SK-N-MC (cell line): ENCODE results near the gene AVEN.

ENCODE experiments used
- DNase-seq: peaks from one replicate; pipeline ENCODE4 v3.0.0-alpha.2; 2011; ENCODE audit warnings: low read depth, low spot score
- H3K27ac ChIP-seq: fragments of 200-600 bp; sonication (generic); 2 replicates; pipeline ENCODE4 v1.5.1; 2016; ENCODE audit warnings: mixed run types
- H3K36me3 ChIP-seq: fragments of 200-600 bp; sonication (generic); 2 replicates; pipeline ENCODE4 v1.6.1; 2017; ENCODE audit warnings: antibody characterized with exemption, low read length, mixed read lengths; ENCODE audit not compliant: insufficient read depth
- H3K4me3 ChIP-seq: fragments of 200-600 bp; sonication (generic); 2 replicates; pipeline ENCODE4 v1.5.1; 2016
- H3K9ac ChIP-seq: fragments of 200-600 bp; sonication (generic); 2 replicates; pipeline ENCODE4 v1.8.0; 2017; ENCODE audit warnings: mixed run types, mixed read lengths; ENCODE audit not compliant: insufficient read length
- H3K9me3 ChIP-seq: fragments of 200-600 bp; sonication (generic); 2 replicates; pipeline ENCODE4 v1.6.1; 2017; ENCODE audit warnings: low read depth, mild to moderate bottlenecking, antibody characterized with exemption, low read length, moderate library complexity, mixed read lengths
- EZH2 ChIP-seq: fragments of 200-600 bp; sonication (generic); IDR thresholded peaks from one replicate; pipeline ENCODE4 v1.6.1; 2017; ENCODE audit warnings: antibody characterized with exemption
- FOXP2 ChIP-seq: optimal IDR thresholded peaks from 2 replicates; pipeline ENCODE3; 2011; ENCODE audit warnings: mild to moderate bottlenecking, moderate library complexity; ENCODE audit not compliant: insufficient read depth; ENCODE audit errors: extremely low read length, control extremely low read depth
- POLR2AphosphoS5 ChIP-seq: IDR thresholded peaks from 2 replicates; pipeline ENCODE4 v1.6.1; 2012; ENCODE audit warnings: mild to moderate bottlenecking, low read depth, low read length, borderline replicate concordance

The AVEN gene

DNA sequence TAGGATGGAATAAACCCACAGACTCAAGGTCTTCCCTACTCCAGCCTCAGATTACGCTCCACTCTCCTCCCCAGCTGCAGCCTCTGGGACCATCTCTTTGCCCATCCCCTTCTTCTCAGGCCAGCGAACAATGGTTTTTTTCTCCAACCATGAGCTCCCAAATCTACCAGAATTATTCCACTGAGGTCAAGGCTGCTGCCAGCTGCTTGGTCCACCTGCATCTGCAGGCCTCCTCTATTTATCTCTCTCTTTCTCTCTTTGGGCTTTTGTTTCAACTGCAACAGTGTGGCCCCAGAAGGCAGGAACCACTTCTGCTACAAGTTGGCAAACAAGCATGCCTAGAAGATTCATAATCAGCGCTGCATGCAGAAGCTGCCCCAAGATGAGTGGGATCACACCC, 51.6 kb downstream of the AVEN start:
- no peaks in the 10 kb centered on the region for H3K36me3 ChIP-seq
- TF ChIP-seq FOXP2: no peak
- no peak for TF ChIP-seq POLR2AphosphoS5
- TF ChIP-seq EZH2: no peak
- no peaks in the 10 kb centered on the region for H3K9me3 ChIP-seq
- H3K4me3 ChIP-seq: no peak overlapping the region
- DNase-seq: no peak
- no peak overlapping the region for H3K27ac ChIP-seq
- no peak overlapping the region for H3K9ac ChIP-seq

DNA sequence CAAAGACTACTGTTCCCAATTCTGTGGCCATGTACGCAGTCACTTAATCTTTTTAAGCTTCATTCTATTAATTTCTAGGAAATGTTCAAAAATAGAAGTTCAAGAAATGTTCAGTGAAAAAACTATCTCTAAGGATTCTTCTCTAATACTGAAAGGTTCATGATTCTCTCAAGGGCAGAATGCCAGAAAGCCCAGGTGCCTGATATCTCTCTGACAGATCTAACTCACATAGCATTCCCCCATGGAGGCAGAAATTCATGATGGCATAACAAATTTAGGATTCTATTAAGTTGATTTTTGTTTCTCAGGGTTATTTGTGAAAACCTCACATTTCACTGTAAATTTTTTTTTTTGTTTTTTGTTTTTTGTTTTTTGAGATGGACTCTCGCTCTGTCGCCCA, 53.3 kb downstream of the AVEN start:
- TF ChIP-seq EZH2 (no peak), FOXP2 (no peak), POLR2AphosphoS5 (no peak)
- Histone ChIP-seq H3K4me3 (no peak overlapping the region), H3K27ac (no peak overlapping the region), H3K36me3 (no peaks in the 10 kb centered on the region), H3K9me3 (no peaks in the 10 kb centered on the region), H3K9ac (no peak overlapping the region)
- DNase-seq: no peak

DNA sequence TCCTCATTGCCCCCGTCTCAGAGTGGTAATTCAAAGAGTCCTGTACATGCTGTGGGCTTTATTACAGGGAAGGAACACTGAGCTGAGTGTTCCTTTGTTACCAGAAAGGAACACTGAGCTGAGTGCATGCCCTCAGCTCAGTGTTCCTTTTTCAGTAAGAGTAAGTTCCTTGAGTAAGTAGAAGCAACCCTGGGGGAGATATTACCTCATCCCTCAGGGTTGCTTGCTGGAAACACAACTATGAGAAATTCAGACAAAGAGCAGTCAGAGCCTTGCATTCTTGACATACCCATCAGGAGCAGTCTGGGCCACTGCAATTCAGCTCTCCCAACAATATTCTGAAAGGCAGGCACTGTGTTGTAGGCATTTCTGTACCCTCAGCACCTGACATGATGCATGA, 53.7 kb downstream of the AVEN start:
- no peak overlapping the region for H3K27ac ChIP-seq

DNA sequence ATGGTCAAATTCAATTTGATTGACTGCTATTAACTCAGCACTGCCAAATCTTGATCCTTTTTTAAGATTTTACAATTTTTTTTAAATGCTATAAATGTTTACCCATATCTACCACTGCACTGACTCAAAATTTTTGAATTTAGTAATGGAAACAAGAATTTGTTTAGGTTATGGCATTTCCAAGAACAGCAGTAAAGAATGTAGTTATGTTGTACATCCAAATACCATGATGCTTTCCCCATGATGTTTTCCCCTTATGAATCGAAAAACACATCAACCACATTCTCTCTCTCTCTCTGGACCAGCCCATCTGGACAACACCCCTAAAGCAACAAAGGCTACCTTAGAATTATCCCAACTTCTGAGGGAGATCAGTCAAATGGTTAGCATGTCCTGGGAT, 56.5 kb downstream of the AVEN start:
- DNase-seq: no peak
- Histone ChIP-seq H3K36me3 (no peaks in the 10 kb centered on the region), H3K9me3 (no peaks in the 10 kb centered on the region), H3K27ac (no peak overlapping the region), H3K4me3 (no peak overlapping the region), H3K9ac (no peak overlapping the region)
- TF ChIP-seq EZH2 (no peak), FOXP2 (no peak), POLR2AphosphoS5 (no peak)

More for the DNA sequence above, 53.7 kb downstream of the AVEN start:
- no peak overlapping the region for H3K9ac ChIP-seq
- H3K36me3 ChIP-seq: no peaks in the 10 kb centered on the region
- no peak for TF ChIP-seq FOXP2
- TF ChIP-seq EZH2: no peak
- no peak for TF ChIP-seq POLR2AphosphoS5
- DNase-seq: no peak
- no peaks in the 10 kb centered on the region for H3K9me3 ChIP-seq
- H3K4me3 ChIP-seq: no peak overlapping the region

DNA sequence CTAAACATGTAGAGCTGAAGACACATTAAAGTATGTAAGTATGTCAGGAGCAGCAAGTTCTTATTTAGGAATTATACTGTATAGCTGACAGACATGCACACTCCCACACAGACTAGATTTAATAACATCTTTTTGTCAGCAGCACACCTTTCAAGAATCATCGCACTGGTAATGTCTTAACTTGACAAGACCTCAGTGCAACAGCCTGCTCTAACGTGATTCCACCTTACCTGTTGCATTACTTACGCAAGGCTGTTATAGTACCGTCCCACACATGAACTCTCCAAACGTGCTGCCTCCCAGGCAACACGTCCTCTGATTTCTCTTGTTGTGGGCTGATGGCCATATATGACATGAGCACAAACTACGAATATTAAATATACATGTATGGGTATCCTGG, 58.8 kb downstream of the AVEN start:
- no peak for DNase-seq
- no peak for TF ChIP-seq EZH2
- no peak for TF ChIP-seq FOXP2
- TF ChIP-seq POLR2AphosphoS5: no peak
- no peaks in the 10 kb centered on the region for H3K9me3 ChIP-seq
- no peak overlapping the region for H3K9ac ChIP-seq
- H3K36me3 ChIP-seq: no peaks in the 10 kb centered on the region
- H3K4me3 ChIP-seq: no peak overlapping the region
- H3K27ac ChIP-seq: no peak overlapping the region

DNA sequence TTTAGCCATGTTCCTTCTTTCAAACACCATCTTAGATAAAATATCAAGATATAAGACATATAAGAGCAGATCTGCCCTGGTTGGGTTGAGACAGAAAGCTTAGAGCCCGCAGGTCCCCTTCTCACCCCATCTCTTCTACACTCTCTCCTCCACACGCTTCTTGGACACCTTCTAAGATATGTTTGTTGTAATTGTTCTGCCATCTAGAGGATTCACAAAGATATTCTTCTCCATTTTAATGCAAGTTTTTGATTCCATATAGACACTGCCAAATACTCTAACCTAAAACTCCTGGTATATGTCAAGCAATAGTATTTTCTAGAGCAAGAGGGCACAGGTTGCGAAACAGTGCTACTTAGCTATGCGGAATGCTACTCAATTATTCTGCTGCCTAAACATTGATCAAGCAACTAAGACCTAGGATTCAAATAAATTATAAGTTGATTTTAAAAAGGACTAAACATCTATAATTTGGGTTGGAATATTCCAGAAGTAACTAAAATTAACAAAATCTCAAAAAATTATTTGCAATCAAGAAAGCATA, 63.9 kb downstream of the AVEN start:
- Histone ChIP-seq H3K9me3 (no peaks in the 10 kb centered on the region), H3K36me3 (no peaks in the 10 kb centered on the region), H3K27ac (no peak overlapping the region), H3K4me3 (no peak overlapping the region), H3K9ac (no peak overlapping the region)
- TF ChIP-seq FOXP2: no peak
- no peak for TF ChIP-seq POLR2AphosphoS5
- TF ChIP-seq EZH2: no peak
- no peak for DNase-seq

DNA sequence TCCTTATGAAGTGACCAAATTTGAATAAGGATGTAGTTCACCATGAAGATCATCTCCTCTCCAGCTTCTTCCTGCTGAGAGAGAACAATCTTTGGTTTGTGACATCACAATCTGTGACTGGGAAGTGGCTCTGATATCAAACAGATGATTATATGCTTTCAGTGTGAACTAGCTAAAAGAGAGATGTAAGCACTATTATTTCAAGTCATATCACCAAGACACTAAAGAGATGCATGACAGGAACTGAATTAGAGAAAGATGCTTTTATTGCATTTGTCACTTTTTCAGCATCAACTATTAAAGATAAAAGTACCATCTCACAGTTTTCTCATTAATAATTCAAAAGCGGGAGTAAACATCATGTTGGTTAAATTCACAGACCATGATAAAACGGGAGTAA, 67.2 kb downstream of the AVEN start:
- no peak overlapping the region for H3K9ac ChIP-seq
- H3K9me3 ChIP-seq: no peaks in the 10 kb centered on the region
- no peak overlapping the region for H3K4me3 ChIP-seq
- H3K27ac ChIP-seq: no peak overlapping the region
- H3K36me3 ChIP-seq: no peaks in the 10 kb centered on the region
- no peak for TF ChIP-seq EZH2
- no peak for TF ChIP-seq POLR2AphosphoS5
- no peak for TF ChIP-seq FOXP2
- no peak for DNase-seq

DNA sequence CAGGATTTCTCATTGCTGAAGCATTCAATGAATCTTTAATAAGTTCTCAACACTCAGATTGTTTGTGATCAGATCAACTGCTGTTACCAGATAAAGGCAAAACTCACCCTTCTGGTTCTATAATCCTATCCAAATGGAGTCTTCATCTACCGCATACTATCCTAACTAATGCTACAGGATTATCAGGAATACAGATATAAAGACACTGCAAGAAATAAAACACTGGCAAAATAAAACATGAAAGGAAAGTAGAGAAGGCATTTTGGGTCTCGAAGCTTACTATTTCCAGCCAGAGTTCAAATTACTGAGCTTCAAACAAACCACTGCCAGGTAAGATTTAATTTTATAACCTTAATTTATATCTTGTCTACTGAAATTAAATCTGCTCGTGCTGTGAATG, 70.2 kb downstream of the AVEN start:
- Histone ChIP-seq H3K9me3 (no peaks in the 10 kb centered on the region), H3K27ac (no peak overlapping the region), H3K4me3 (no peak overlapping the region), H3K36me3 (no peaks in the 10 kb centered on the region), H3K9ac (no peak overlapping the region)
- TF ChIP-seq POLR2AphosphoS5: no peak
- no peak for TF ChIP-seq FOXP2
- TF ChIP-seq EZH2: no peak
- no peak for DNase-seq

DNA sequence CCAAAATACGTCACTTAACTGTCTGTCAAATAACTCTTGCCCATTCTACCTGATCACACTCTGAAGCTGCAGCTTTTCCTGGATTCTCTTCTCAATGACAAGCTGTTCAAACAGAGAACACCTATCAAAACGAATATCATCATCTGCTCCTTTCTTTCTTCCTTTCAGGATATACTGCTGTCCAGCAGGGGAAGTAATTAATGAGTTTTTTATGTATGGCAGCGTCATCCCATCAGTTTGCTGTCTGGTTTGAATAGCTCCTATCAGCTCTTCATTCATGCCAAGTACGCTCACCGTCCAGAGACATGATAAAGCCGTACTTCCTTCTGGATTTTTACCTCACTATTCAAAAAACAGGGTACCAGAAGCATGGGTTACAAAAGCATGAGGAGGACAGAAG, 70.8 kb downstream of the AVEN start, which contains the start of gene CHRM5:
TSS of gene CHRM5 (plus strand) at position 274 of the 400 bp plus-strand sequence. CDS start 94,221 bp downstream, outside the sequence.
- Histone ChIP-seq H3K36me3 (no peaks in the 10 kb centered on the region), H3K9ac (no peak within 1 kb of the TSS), H3K4me3 (no peak within 1 kb of the TSS), H3K9me3 (no peaks in the 10 kb centered on the region), H3K27ac (no peak within 1 kb of the TSS)
- TF ChIP-seq POLR2AphosphoS5 (no peak), EZH2 (no peak), FOXP2 (no peak)
- no peak for DNase-seq

DNA sequence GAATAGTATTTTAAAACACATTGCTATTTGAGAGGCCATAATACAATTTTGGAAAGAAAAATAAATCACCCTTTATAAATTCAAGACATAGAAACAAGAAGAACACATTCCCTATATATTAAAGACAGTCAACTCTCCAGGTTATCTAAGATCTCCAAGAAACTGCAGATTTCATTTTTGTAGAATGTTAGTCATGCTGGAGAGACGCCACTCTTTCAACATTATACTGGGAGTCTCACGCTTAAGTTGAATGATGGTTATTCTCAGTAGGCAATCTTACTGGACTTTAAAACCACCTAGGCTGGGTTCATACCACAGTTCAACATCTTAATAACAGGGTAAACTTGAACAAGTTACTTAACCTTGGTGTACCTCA, 74.4 kb downstream of the AVEN start:
- no peak for DNase-seq
- no peak overlapping the region for H3K27ac ChIP-seq
- no peaks in the 10 kb centered on the region for H3K9me3 ChIP-seq
- no peak overlapping the region for H3K9ac ChIP-seq
- TF ChIP-seq FOXP2 (no peak), POLR2AphosphoS5 (no peak), EZH2 (no peak)
- H3K36me3 ChIP-seq: no peaks in the 10 kb centered on the region
- H3K4me3 ChIP-seq: no peak overlapping the region
